ENCODE data around the gene TMEM86A.

DNA sequence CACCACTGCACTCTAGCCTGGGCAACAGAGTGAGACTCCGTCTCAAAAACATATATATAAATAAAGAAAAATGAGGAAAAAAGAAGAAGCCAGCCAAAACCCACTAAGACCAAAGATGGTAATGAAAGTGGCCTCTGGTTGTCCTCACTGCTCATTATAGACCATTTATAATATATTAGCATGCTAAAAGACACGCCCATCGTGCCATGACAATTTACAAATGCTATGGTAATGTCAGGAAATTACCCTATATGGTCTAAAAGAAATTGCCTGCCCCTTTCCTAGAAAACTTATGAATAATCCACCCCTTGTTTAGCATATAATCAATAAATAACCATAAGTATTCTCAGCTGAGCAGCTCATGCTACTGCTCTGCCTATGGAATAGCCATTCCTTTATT, 16.1 kb upstream of the TMEM86A start:
- no peak for TF ChIP-seq EZH2 (IDR thresholded peaks at IDR 0.05)
- TF ChIP-seq, protein P1, sequence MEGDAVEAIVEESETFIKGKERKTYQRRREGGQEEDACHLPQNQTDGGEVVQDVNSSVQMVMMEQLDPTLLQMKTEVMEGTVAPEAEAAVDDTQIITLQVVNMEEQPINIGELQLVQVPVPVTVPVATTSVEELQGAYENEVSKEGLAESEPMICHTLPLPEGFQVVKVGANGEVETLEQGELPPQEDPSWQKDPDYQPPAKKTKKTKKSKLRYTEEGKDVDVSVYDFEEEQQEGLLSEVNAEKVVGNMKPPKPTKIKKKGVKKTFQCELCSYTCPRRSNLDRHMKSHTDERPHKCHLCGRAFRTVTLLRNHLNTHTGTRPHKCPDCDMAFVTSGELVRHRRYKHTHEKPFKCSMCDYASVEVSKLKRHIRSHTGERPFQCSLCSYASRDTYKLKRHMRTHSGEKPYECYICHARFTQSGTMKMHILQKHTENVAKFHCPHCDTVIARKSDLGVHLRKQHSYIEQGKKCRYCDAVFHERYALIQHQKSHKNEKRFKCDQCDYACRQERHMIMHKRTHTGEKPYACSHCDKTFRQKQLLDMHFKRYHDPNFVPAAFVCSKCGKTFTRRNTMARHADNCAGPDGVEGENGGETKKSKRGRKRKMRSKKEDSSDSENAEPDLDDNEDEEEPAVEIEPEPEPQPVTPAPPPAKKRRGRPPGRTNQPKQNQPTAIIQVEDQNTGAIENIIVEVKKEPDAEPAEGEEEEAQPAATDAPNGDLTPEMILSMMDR (IDR thresholded peaks at IDR 0.05) = no peak
